ENCODE measurements around the gene SLK.

SLK gene

DNA sequence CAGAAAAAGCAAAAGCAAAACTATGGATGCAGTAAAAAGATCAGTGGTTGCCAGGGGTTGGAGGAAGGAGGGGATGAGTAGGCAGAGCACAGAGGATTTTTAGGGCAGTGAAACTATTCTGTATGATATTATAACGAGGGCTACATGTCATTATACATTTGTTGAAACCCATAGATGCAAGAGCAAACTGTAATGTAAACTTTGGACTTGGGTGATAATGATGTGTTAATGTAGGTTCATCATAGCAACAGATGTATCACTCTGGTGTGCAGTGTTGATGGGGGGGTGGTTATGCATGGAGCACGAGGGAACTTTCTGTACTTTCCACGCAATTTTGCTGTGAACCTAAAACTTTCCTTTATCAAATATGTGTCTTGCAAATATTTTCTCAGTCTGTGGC lies 23.2 kb downstream of the SLK start:
- no peak for DNase-seq (ENCODE audit: low read depth, low spot score)

DNA sequence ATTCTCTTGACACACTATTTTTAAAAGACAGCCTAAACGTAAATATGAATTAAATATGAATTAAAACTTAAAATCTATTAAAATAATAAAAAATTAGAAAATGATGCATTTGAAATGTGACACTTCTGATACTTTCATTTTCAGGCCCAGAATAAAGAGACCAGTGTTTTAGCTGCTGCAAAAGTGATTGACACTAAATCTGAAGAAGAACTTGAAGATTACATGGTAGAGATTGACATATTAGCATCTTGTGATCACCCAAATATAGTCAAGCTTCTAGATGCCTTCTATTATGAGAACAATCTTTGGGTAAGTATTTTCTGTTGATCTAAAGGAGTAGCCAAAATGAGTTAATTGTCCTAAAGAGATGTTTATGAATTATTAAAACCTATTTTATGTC lies 23.6 kb downstream of the SLK start:
- DNase-seq (ENCODE audit: low read depth, low spot score), result no peak

DNA sequence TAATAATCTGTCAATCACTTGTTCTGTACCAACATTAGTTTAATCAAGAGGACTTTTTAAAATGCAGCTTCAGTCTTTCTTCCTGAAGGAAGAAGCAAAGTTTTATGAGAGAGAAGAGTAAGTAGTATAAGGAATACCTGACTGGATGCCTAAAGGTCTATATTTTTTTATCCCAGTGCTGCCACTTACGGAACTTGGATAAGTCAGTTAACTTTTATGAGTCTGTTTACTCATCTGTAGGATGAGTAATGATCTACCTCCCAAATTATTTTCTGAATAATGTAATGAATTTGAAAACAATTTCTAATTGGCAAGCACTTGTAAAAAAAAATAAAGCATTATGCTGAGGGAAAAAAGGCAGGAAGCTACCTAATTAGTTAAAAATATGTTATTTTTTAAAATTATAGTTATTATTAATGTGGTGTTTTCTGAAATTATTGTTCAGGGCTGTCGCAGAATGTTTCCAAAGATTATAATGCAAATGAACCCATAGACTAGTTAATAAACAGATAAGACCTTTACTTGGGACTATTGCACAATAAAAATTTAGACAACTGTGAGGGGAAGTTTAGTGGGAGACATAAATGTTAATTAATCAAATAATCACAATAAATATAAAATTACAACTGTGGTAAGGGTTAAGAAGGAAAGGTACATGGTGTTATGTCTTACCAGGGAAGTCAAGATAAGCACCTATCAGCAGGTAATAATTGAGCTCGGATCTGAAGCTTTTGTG lies 24.6 kb downstream of the SLK start:
- DNase-seq (ENCODE audit: low read depth, low spot score), result no peak

DNA sequence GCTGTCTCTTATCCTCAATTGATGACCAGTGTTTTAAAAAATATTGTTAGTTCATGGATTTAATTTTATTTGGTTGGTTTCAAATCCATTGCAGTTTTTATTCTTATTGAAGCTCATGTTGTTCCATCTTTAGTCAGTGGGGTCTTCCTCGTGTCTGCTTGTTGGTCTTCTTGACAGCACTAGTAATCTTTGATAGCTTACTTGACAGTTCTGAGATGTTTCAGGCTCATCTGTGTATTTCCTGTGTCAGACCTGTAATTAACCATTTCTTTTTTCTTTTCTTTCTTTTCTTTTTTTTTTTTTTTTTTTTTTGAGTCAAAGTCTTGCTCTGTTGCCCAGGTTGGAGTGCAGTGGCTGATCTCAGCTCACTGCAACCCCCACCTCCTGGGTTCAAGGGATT lies 28.2 kb downstream of the SLK start:
- DNase-seq (ENCODE audit: low read depth, low spot score), result no peak

DNA sequence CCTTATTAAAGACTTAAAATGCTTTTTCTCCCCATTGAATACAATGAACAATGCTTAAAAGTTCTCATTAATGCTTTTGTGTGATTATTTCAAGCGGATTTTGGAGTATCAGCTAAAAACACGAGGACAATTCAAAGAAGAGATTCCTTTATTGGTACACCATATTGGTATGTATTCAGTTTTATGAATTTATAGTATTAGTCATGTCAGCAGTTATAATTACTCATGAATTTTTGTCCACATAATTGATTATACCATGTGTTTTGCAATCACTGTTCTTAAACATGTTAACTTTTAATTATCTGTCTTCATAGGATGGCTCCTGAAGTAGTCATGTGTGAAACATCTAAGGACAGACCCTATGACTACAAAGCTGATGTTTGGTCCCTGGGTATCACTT lies 31.9 kb downstream of the SLK start:
- no peak for DNase-seq (ENCODE audit: low read depth, low spot score)

DNA sequence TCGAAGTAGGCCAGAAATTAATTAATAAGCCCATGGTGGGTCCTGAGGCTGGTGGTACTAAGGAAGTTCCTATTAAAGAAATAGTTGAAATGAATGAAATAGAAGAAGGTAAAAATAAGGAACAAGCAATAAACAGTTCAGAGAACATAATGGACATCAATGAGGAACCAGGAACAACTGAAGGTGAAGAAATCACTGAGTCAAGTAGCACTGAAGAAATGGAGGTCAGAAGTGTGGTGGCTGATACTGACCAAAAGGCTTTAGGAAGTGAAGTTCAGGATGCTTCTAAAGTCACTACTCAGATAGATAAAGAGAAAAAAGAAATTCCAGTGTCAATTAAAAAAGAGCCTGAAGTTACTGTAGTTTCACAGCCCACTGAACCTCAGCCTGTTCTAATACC lies 36.0 kb downstream of the SLK start:
- no peak for DNase-seq (ENCODE audit: low read depth, low spot score)

DNA sequence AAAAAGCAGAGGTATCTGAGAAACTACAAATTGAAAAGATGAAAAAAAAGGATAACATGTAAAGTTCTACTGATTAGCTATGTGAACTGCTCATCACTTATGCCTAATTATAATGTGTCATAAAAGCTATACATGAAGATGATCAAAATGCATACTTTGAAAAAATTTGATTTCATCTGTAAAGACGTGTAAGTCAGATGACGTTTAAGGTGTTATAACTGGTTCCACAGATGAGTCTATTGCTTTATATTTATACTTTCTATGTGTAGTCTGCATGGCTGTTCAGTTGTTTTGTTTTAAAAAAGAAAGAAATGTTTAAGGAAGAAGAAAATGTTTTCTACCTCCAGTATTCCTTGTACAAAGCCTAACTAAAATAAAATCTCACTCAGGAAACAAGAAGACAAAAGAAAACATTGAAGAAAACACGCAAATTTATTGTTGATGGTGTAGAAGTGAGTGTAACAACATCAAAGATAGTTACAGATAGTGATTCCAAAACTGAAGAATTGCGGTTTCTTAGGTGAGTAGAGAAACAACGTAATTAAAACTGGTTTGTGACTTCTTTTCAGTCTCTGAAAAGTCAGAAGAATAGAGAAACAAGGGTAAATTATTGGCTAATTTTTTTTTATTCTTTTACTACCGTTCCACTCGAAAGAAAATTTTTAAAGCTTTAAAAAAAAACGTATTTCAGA lies 38.4 kb downstream of the SLK start:
- DNase-seq (ENCODE audit: low read depth, low spot score), result no peak

DNA sequence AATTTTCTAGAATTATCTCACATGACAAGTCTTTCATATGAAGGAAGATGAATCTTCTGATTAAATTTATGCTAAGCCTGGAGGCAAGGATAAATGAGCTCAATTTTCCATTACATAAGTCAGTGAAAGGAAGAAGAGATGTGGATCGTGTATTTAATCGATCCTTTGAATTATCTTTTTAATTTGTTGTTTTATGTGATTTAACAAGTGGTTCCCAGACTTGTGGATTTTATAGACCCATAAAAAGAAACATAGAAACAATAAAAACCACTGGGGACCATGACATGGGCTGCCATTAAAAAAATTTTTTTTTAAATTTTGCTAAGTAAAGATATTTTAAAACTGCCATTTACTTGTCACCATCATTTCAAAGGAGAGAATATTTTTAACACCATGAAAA lies 45.0 kb downstream of the SLK start:
- DNase-seq (ENCODE audit: low read depth, low spot score), result no peak

DNA sequence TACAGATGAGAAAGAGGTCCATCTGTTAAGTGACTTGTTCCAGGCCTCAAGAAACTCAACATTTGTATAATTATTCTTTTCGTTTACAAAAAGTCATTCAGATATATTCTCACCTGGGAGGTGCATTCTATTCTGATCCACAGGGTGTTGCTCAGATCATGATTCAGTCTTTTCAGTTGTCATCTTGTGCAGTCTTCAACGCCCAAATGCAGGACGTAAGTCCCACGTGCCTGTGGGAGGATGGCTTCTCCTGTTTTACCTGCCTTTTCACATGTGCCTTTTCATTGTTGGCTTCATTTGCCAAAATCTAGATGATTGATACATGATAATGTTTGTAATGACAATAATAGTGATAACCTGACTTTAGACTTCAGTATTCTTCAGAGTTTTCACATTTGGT lies 46.5 kb downstream of the SLK start:
- DNase-seq (ENCODE audit: low read depth, low spot score), result no peak

DNA sequence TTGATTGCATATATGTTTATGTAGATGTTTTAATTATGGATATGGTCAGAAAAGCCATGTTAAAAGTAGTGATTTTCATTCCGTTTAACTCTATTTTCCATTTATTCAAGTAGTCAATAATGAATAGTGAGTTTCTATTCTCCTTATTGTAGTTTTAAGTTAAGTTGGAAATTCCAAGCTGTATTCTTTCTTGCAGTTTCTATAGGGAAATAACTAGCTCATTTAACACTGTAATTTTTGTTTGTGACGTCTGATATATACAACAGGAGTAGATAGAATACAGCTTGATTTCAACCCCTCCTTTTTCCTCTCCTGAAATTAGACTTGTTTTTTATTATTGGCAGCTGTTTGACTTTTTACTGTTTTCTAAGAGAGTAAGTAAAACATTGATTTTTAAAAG lies 47.2 kb downstream of the SLK start:
- no peak for DNase-seq (ENCODE audit: low read depth, low spot score)

DNA sequence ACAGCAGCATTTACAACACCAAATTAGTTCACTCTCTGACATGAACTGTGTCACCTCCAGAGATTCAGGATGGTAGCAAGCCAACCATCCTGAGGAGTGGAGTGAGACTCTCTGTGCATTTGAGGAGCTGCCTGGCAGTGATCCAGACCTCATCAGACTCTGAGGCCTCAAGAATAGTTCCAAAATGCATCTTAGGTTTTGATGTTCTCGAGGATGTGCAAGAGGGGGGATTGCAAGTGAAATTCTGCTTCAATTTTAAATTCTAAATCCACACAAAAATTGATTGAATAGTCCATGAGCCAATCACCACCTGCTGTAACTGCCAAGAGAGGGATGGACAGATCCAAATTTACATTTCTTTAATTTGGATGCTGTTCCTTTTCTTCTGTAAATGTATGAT lies 49.7 kb downstream of the SLK start:
- DNase-seq (ENCODE audit: low read depth, low spot score), result no peak

DNA sequence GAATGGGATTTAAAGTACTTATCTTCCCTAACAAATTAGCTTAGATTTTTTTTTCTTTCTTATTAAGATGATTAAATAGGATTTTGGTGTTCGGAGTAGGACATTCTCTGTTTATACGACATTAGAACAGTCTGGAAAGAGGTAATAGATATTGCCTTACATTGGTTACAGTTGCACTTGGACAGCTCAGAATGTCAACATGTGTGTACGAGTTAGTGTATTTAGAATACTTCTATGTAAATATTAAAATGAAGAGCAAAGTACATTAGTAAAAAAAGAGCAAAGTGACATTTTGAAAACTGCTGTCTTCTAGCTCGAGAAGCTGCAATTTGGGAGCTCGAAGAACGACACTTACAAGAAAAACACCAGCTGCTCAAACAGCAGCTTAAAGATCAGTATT lies 51.5 kb downstream of the SLK start:
- no peak for DNase-seq (ENCODE audit: low read depth, low spot score)

DNA sequence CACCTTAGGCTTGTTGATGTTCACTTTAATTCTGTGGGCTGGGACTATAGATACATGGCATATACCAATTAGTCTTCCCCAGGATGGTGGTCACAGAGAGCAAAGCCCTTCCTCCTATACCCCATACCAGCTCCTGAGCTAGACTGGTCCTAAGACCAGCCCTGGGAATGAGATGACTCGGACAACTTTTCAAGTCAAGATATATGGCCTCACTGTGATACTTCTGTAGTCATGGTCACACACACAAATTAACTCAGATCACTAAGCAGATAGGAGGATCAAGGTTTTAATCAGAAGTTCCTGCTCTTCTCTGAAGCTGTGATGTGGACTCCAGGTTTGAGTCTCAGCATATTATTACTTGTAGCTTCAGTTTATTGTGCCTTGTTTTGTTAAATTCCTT lies 53.1 kb downstream of the SLK start:
- DNase-seq (ENCODE audit: low read depth, low spot score), result no peak

DNA sequence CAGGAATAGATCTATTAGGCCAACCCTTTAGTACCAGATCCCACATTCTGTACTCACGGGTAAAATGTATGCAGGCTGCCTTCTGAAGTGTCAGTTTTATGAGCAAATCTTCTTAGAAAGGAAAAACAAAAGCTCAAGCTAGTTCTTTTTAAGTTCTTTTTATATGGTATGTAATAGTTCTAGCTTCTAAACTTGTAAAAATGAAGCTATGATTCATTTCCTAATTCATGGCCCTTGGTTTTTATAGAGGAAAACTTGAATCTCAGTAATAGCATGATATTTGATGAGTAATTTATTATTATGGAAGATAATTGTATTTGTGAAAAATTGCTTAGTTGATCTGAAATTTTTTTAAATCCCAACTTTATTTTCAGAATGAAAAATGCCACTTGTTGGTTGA lies 54.3 kb downstream of the SLK start:
- DNase-seq (ENCODE audit: low read depth, low spot score), result no peak

DNA sequence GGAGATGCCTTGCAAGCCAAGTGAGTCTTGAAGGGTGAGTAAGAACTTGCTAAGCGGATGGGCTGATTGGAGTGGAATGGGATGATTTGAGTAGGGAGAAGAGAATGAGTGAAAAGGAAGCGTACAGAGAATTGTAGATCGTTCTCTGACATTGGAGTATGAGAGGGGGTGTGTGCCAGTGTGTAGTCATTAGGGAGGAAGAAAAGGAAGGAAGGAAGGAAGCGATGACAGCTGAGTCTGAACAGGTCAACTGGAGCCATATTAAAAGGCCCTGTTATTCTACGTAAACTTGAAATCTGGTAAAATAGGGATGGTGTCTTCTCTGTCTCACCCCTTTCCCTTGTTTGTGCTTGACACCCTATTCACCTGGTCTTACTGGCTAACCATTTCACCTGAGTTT lies 55.1 kb downstream of the SLK start:
- DNase-seq (ENCODE audit: low read depth, low spot score), result no peak

DNA sequence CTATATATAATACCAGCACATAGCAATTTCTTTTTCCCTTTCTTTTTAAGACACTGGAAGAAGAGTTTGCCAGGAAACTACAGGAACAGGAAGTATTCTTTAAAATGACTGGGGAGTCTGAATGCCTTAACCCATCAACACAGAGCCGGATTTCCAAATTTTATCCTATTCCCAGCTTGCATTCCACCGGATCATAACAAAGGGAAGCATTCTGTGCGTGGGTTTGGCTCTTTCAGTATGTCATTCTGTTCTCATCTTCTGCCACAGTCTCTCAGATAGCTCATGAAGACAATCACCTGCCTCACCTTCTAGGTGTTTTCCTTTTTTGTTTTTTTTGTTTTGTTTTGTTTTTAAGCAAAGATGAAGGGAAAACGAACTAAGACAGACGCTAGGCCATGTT lies 58.6 kb downstream of the SLK start:
- DNase-seq (ENCODE audit: low read depth, low spot score), result no peak

DNA sequence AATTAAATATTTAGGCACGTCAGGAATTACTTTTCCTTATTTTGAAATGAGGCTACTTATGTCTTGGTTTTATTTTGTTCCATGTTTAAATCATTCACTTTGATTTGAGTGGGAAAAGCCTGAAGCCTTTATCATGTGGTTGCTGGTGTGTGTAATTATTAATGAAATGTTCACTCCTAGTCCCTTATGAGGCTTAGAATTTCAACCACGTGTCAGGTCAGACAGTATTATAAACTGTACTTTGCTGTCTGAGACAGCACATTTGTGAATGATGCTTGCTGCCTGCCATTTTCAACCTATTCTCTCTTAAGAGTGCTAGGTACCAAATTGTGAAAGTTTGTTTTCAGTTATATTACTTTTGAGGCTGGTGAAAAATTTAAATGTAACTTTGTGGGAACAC lies 59.8 kb downstream of the SLK start:
- no peak for DNase-seq (ENCODE audit: low read depth, low spot score)

DNA sequence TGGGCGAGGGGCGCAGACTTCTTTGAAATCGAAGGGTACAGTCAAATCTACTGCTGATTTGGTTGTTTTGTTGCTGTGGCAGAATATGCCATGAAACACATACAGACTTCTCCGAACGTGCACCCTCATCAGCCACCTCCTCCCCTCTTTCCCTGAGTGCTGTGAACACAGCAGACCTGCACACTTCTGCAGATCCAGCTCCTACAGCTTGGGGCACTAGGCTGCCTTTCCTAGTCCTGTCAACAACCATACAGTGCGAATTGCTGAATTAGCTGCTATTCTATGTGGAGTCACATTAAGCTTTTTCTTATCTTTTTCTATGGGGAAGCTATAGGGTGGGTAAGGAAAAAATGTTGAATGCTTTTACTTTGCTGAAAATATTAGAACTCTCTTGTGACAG lies 61.2 kb downstream of the SLK start:
- DNase-seq (ENCODE audit: low read depth, low spot score), result no peak

DNA sequence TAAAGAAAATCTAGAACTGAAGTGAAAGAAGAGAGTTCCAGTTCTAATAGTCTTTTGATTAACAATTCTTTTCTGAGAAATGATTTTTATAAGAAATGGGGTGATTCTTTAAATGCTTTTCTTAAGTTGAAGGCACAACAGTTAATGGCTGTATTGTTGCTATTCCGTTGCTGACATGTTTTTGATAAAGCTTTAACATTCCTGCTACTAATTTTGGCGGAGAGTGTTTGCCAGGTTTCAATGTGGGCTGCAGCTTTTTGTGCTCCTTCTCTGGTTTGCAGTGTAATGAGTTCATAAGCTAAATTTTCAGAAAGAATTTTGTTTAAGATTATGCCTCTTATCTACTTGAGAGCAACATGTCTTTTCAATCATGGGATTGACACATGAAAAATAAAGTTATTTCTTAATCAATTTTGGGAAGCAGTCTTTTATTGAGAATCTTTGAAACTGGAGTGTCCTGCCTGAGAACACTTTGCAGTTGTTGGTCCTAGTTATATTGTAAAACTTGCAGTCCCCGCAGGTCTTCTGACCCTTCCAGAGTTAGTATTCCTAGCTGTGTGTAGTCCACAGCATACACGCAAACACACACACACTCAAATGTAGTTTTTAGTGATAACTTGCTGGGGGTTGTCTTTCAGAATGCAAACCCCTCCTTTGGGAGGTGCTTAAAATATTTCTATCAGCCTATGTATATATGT lies 62.0 kb downstream of the SLK start:
- no peak for DNase-seq (ENCODE audit: low read depth, low spot score)

DNA sequence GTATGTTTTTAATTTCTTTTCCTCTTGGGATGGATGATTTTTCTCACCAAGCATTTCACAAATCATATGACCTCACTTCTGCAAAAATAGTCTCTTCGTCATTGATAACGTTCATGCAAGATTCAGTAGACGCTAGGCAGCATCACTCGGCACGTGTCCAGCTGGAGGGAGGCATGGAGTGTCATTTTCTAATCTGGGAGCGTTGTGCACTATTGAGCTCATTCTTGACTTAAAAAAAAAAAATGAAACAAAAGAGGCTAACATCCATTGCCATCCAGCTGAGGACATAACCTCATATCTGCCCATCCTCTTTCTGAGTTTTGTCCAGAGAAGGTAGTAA lies 62.6 kb downstream of the SLK start:
- DNase-seq (ENCODE audit: low read depth, low spot score), result no peak

DNA sequence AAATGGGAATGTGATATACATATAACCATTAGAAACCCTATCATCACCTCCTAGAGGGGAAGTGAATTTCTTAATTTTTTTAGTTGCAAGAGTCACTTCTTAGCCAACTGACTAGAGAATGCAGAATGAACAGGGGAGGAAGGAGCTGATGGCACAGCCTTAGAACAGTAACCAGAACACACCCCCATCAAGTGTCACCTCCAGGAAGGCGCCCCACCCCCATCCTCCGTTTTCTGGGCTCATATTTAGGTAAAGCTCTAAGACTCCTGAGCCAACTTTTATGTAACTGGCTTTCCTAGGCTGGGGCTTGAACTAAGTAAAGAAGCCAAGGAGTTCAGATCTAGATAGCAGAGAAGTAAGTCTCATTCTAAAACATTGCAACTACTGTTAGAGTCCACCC lies 64.7 kb downstream of the SLK start:
- no peak for DNase-seq (ENCODE audit: low read depth, low spot score)

DNA sequence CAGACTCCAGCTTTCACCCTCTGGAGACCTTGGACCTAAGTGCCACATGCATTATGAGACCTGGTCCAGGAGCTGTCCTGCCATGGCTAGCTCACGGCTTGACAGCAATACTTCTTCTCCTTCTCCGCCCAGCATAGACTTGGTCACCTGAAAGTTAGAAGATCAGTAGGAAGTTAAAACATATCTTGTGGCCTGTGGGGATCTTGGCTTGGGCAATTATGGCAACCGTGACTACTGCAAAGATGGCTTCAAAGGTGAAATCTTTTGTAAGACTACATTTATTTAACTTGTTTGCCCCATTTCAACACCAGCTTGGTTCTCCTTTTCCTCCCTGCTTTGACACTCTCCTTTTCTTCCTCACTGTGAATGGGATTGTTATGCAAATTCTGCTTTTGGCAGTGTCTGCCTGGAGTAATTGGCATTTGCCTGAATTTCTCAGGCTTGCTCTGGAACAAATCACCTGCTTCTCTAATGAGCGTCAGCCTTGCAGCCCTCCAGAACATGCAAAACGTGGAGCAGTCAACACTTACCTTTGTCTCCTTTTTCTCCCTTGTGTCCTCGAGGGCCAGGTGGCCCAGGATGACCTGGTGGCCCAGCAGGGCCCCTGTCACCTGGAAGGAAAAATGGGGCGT lies 65.3 kb downstream of the SLK start:
- no peak for DNase-seq (ENCODE audit: low read depth, low spot score)

DNA sequence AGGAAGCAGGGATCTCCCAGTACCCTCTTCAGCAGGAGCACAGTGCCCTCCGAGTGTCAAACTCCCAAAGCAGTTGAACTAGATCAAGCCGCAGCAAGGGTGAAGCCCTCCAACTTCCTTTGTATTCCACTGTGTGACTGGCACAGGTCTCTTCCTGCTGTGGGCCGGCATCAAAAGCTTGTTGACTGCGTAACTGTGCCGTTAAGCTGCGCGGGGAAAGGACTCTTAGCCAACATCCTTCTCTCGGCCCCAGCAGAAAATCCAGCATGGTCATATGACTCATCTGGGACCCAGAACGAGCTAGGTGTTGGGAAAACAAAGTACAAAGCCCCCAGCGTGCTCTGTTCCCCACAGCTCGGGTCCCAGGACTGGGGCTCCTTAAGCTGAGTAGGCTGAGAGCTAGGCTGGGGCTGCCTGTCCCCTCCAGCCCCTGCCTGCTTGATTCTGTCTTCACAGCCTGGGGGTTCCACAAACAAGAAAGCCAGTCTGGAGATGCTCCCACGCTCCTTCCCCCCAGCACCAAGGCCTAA lies 66.5 kb downstream of the SLK start:
- DNase-seq (ENCODE audit: low read depth, low spot score), result no peak

Measured in activated naive CD8-positive, alpha-beta T cell treated with anti-CD3 and anti-CD28 coated beads, Interleukin-2, amount 50 U/mL, for 16 hours (primary cell).